Measurements from ENCODE around the gene TMEM147.

- TF ChIP-seq POLR2A (IDR thresholded peaks at IDR 0.05; ENCODE audit: low read depth) (no peak), EP300 (IDR thresholded peaks at IDR 0.05) (no peak), CTCF (IDR thresholded peaks at IDR 0.05) (no peak), POLR2AphosphoS5 (IDR thresholded peaks at IDR 0.05) (no peak)
These were observed 45.4 kb downstream of the TMEM147 start for GRCh38 chr19:35590875-35591274.
